IMR-90 (cell line): ENCODE data around the gene SPZ1. TPM values are rescaled to one million over a fixed set of nuclear protein-coding genes. Genes with fewer than 3 reads are reported as not detected.

ENCODE experiments used
- ATAC-seq: fragments of 200-7000 bp; cut with Tn5 transposase; 2 replicates; pipeline ENCODE4 v1.9.1; 2020; ENCODE audit warnings: low read depth, mild to moderate bottlenecking, moderate library complexity
- BruUV-seq: library from RNA; stranded (reverse); fragments of 400-500 nt; replicated peaks from 2 replicates; lab custom pipeline; 2021; lab: Mats Ljungman, UMichigan
- CTCF ChIA-PET: fragments of 300-600 bp; formaldehyde crosslinking; extraction: SDS; loops from one replicate; lab custom pipeline; 2021; ENCODE audit warnings: antibody characterized with exemption; lab: Yijun Ruan, JAX
- POLR2A ChIA-PET: fragments of 300-600 bp; sonication (Branson Sonifier 250); formaldehyde crosslinking; loops from one replicate; lab custom pipeline; 2022; ENCODE audit warnings: antibody characterized with exemption; ENCODE audit not compliant: unreplicated experiment; lab: Charles Lee
- DNase-seq: peaks from one replicate; pipeline ENCODE4 v3.0.0; 2013
- H2AFZ ChIP-seq: replicated peaks from 2 replicates; pipeline ENCODE3; 2013; ENCODE audit warnings: low read length, mild to moderate bottlenecking; ENCODE audit not compliant: poor library complexity
- H2AK5ac ChIP-seq: 2 replicates; pipeline ENCODE4 v1.6.1; 2013; ENCODE audit warnings: low read depth, low read length, inconsistent platforms
- H2AK9ac ChIP-seq: replicated peaks from 2 replicates; pipeline ENCODE3; 2013; ENCODE audit warnings: mild to moderate bottlenecking, low read depth, low read length, moderate library complexity; ENCODE audit not compliant: poor library complexity
- H2BK120ac ChIP-seq: 2 replicates; pipeline ENCODE4 v1.6.1; 2013; ENCODE audit warnings: low read depth, low read length, inconsistent platforms
- H2BK15ac ChIP-seq: 3 replicates; pipeline ENCODE4 v1.6.1; 2013; ENCODE audit warnings: low read depth, low read length, inconsistent platforms
- H2BK20ac ChIP-seq: 2 replicates; pipeline ENCODE4 v1.6.1; 2013; ENCODE audit warnings: low read depth, mild to moderate bottlenecking, inconsistent platforms, low read length, moderate library complexity
- H2BK5ac ChIP-seq: 2 replicates; pipeline ENCODE4 v1.6.1; 2013; ENCODE audit warnings: mild to moderate bottlenecking, low read depth, low read length, inconsistent platforms; ENCODE audit not compliant: poor library complexity, severe bottlenecking
- H3K14ac ChIP-seq: replicated peaks from 2 replicates; pipeline ENCODE4 v1.6.1; 2013; ENCODE audit warnings: low read depth, low read length, inconsistent platforms
- H3K18ac ChIP-seq: 2 replicates; pipeline ENCODE4 v1.6.1; 2013; ENCODE audit warnings: low read depth, low read length, control low read depth
- H3K23ac ChIP-seq: 2 replicates; pipeline ENCODE4 v1.6.1; 2013; ENCODE audit warnings: low read depth, low read length, inconsistent platforms
- H3K27ac ChIP-seq: 2 replicates; pipeline ENCODE4 v1.5.1; 2013; ENCODE audit warnings: mild to moderate bottlenecking, control low read depth, low read length; ENCODE audit not compliant: insufficient read depth
- H3K27me3 ChIP-seq: 2 replicates; pipeline ENCODE4 v1.6.1; 2013; ENCODE audit warnings: low read length; ENCODE audit not compliant: control insufficient read depth, insufficient read depth
- H3K36me3 ChIP-seq: 2 replicates; pipeline ENCODE4 v1.6.1; 2013; ENCODE audit warnings: low read length, mixed read lengths; ENCODE audit not compliant: control insufficient read depth, insufficient read depth
- H3K4ac ChIP-seq: 2 replicates; pipeline ENCODE4 v1.6.1; 2013; ENCODE audit warnings: low read depth, low read length, inconsistent platforms
- H3K4me1 ChIP-seq: 2 replicates; pipeline ENCODE4 v1.6.1; 2013; ENCODE audit warnings: low read length, mixed read lengths; ENCODE audit not compliant: control insufficient read depth, insufficient read depth
- H3K4me2 ChIP-seq: 2 replicates; pipeline ENCODE4 v1.6.1; 2013; ENCODE audit warnings: low read depth, mild to moderate bottlenecking, control low read depth, low read length, moderate library complexity
- H3K4me3 ChIP-seq: 2 replicates; pipeline ENCODE4 v1.5.1; 2013; ENCODE audit warnings: low read depth, mild to moderate bottlenecking, control low read depth, low read length, moderate library complexity; ENCODE audit not compliant: insufficient read depth
- H3K56ac ChIP-seq: 2 replicates; pipeline ENCODE4 v1.6.1; 2013; ENCODE audit warnings: low read length, inconsistent platforms; ENCODE audit not compliant: insufficient read depth; ENCODE audit errors: extremely low read depth
- H3K79me1 ChIP-seq, 2 experiments: 2 replicates each; pipeline ENCODE4 v1.6.1; 2013; ENCODE audit warnings: low read length in 2 of 2, inconsistent platforms in 1 of 2, low read depth in 1 of 2
- H3K9ac ChIP-seq: 2 replicates; pipeline ENCODE4 v1.6.1; 2013; ENCODE audit warnings: low read depth, low read length, control low read depth
- H3K9me1 ChIP-seq: 2 replicates; pipeline ENCODE4 v1.6.1; 2013; ENCODE audit warnings: low read length, inconsistent platforms; ENCODE audit not compliant: insufficient read depth
- H3K9me3 ChIP-seq: 2 replicates; pipeline ENCODE4 v1.6.1; 2013; ENCODE audit warnings: low read length; ENCODE audit not compliant: control insufficient read depth, insufficient read depth
- H4K20me1 ChIP-seq: 2 replicates; pipeline ENCODE4 v1.6.1; 2013; ENCODE audit warnings: low read length, inconsistent platforms; ENCODE audit not compliant: insufficient read depth
- H4K5ac ChIP-seq: 2 replicates; pipeline ENCODE4 v1.6.1; 2013; ENCODE audit warnings: mild to moderate bottlenecking, low read depth, low read length, control low read depth
- H4K8ac ChIP-seq, 2 experiments: 2 replicates each; pipeline ENCODE4 v1.6.1; 2013; ENCODE audit warnings: low read depth in 2 of 2, low read length in 2 of 2, control low read depth in 1 of 2, inconsistent platforms in 1 of 2
- H4K91ac ChIP-seq: 2 replicates; pipeline ENCODE4 v1.6.1; 2013; ENCODE audit warnings: low read depth, low read length, inconsistent platforms; ENCODE audit not compliant: insufficient read depth
- MAZ ChIP-seq: IDR thresholded peaks from 2 replicates; pipeline ENCODE4 v1.6.1; 2012; ENCODE audit warnings: low read depth, mild to moderate bottlenecking, low read length, improper control_type of control experiment, moderate library complexity, borderline replicate concordance
- MXI1 ChIP-seq: IDR thresholded peaks from 2 replicates; pipeline ENCODE4 v1.6.1; 2012; ENCODE audit warnings: low read depth, mild to moderate bottlenecking, low read length, moderate library complexity, borderline replicate concordance
- RAD21 ChIP-seq: IDR thresholded peaks from 2 replicates; pipeline ENCODE4 v1.6.1; 2012; ENCODE audit warnings: low read length, improper control_type of control experiment
- SMC3 ChIP-seq: fragments of 150-350 bp; IDR thresholded peaks from 2 replicates; pipeline ENCODE4 v1.6.1; 2016; ENCODE audit warnings: low read depth, mild to moderate bottlenecking, antibody characterized with exemption, low read length, moderate library complexity
- WGBS, 2 experiments: methylation state at CpG; one replicate each; pipeline versions ENCODE4 v1.1.5 to v1.1.7; 2013; ENCODE audit warnings: missing lambda C conversion rate in 2 of 2; ENCODE audit not compliant: insufficient read length in 1 of 2; ENCODE audit errors: extremely low coverage in 2 of 2; 5-methylcytosine and 5-hydroxymethylcytosine counted together
- dilution Hi-C: fragments of 300-500 bp; cut with HindIII; formaldehyde crosslinking; loops from one replicate; pipeline ENCODE4 v1.14.3; 2018; ENCODE audit warnings: low sequenced_read_pairs; ENCODE audit not compliant: unreplicated experiment
- in situ Hi-C: fragments of 300-500 bp; cut with MboI; formaldehyde crosslinking; loops from 3 replicates; pipeline ENCODE4 v1.14.3; 2019; ENCODE audit warnings: low sequenced_read_pairs, inconsistent platforms, mixed read lengths
- intact Hi-C: fragments of 100-400 bp; cut with micrococcal nuclease; formaldehyde crosslinking; loops from 2 replicates; pipeline ENCODE4 v1.10.0; 2022
- polyA plus RNA-seq, 3 experiments: library from polyadenylated mRNA; depleted of rRNA; stranded (reverse); fragments of >200 nt; gene quantifications; 2 replicates each; pipeline ENCODE4 v1.2.3, GENCODE V29; 2012; ENCODE audit warnings: low replicate concordance in 1 of 3
- total RNA-seq: library from RNA; depleted of rRNA; stranded (reverse); fragments of >200 nt; gene quantifications from 2 replicates; pipeline ENCODE4 v1.2.3, GENCODE V29; 2012
- TF ChIP-seq, protein P1 (sequence below): fragments of 150-350 bp; IDR thresholded peaks from 2 replicates; pipeline ENCODE4 v1.6.1; 2017; ENCODE audit warnings: mild to moderate bottlenecking, antibody characterized with exemption, low read length, low read depth
- TF ChIP-seq, protein P2 (sequence below): conservative IDR thresholded peaks from 2 replicates; pipeline ENCODE4 v1.5.1; 2012; ENCODE audit warnings: mild to moderate bottlenecking, low read depth, low read length, improper control_type of control experiment

SPZ1 gene
- total and polyA plus RNA-seq, 2 of the 4 experiments (the other 2 are of a cell fraction): not detected

DNA sequence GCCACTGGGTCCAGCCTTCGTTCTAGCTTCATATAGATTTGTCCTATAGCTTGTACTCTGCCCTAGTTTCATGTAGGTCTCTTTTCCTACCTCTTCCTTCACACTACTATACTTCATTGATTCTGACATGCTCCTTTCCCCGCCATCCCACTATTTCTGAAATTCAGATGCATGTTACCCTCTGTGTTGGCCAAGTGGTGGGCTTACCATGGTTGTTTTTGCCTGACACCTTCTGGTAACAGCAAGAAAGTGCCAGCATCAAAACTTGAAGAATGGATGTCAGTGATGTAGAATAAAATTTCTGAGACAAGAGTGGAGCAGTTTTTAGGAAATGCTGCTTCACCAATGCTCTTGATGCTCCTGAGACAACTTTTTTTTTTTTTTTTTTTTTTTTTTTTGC is 44.5 kb upstream of the SPZ1 start:
- Histone ChIP-seq H3K23ac (no peak overlapping the region), H2AK9ac (no peak overlapping the region), H3K18ac (no peak overlapping the region), H3K14ac (no peak overlapping the region), H2BK120ac (no peak overlapping the region), H2AK5ac (no peak overlapping the region), H3K9me3 (no peaks in the 10 kb centered on the region), H2AFZ (no peak overlapping the region), H3K56ac (no peak overlapping the region), H3K27ac (no peak overlapping the region), H3K79me1 (no peaks in the 10 kb centered on the region), H4K8ac (no peak overlapping the region), H3K27me3 (no peaks in the 10 kb centered on the region; the same call in 1 of the 2 replicates), H3K9ac (no peak overlapping the region), H3K4me3 (no peak overlapping the region), H4K5ac (no peak overlapping the region), H4K20me1 (no peaks in the 10 kb centered on the region), H2BK5ac (no peak overlapping the region), H3K4ac (no peak overlapping the region), H2BK15ac (no peak overlapping the region), H3K4me2 (no peak overlapping the region), H3K4me1 (no peaks in the 10 kb centered on the region), H3K36me3 (no peaks in the 10 kb centered on the region), H4K91ac (no peak overlapping the region), H2BK20ac (no peak overlapping the region), H3K9me1 (no peaks in the 10 kb centered on the region)
- ChIA-PET POLR2A (no interaction called here), CTCF (interaction anchor here (1.2 kb wide), 1 partner anchor 183 kb away, joined by 3 read pairs; no protein-coding TSS in a partner anchor)
- TF ChIP-seq SMC3: peak; percentile 39
- TF ChIP-seq, protein P1, sequence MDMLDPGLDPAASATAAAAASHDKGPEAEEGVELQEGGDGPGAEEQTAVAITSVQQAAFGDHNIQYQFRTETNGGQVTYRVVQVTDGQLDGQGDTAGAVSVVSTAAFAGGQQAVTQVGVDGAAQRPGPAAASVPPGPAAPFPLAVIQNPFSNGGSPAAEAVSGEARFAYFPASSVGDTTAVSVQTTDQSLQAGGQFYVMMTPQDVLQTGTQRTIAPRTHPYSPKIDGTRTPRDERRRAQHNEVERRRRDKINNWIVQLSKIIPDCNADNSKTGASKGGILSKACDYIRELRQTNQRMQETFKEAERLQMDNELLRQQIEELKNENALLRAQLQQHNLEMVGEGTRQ: no peak
- TF ChIP-seq, protein P2, sequence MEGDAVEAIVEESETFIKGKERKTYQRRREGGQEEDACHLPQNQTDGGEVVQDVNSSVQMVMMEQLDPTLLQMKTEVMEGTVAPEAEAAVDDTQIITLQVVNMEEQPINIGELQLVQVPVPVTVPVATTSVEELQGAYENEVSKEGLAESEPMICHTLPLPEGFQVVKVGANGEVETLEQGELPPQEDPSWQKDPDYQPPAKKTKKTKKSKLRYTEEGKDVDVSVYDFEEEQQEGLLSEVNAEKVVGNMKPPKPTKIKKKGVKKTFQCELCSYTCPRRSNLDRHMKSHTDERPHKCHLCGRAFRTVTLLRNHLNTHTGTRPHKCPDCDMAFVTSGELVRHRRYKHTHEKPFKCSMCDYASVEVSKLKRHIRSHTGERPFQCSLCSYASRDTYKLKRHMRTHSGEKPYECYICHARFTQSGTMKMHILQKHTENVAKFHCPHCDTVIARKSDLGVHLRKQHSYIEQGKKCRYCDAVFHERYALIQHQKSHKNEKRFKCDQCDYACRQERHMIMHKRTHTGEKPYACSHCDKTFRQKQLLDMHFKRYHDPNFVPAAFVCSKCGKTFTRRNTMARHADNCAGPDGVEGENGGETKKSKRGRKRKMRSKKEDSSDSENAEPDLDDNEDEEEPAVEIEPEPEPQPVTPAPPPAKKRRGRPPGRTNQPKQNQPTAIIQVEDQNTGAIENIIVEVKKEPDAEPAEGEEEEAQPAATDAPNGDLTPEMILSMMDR: peak; percentile 43
- no peak for TF ChIP-seq MXI1
- peak; percentile 61 for TF ChIP-seq RAD21
- no peak for TF ChIP-seq MAZ
- intact Hi-C loops (loop anchor here (1.0 to 2.0 kb wide), 2 partner anchors 19 to 184 kb away; partner anchors contain the start of gene SERINC5), dilution Hi-C loops (no loop called here), in situ Hi-C loops (no loop called here)
- ATAC-seq (no peak), DNase-seq (peak; percentile 21)
- WGBS, 2 experiments: 83% methylated on average over 1 of the region's 2 CpGs; no CpG with 5 or more reads in 1 of the 2 experiments
- BruUV-seq: no TSS peak
